ENCODE results near the gene CSNK2A2. TPM values are rescaled to one million over a fixed set of nuclear protein-coding genes. Genes with fewer than 3 reads are reported as not detected.

The CSNK2A2 gene
- total and polyA plus RNA-seq, 9 of the 15 experiments (the other 6 are each of a cell fraction or from before 2014, with no cell fraction given) = 20.8 to 109 (median 44.7) TPM

- TF ChIP-seq ZNF280B (CRISPR knock-in tag; IDR thresholded peaks at IDR 0.05) (no peak), ADNP (tag; IDR thresholded peaks at IDR 0.05) (peak; percentile 75; the same call in 1 of the 2 replicates), CBX1 (IDR thresholded peaks at IDR 0.05; ENCODE audit: low read depth) (0 out of 2 replicates have a peak, but pooled peaks have one; percentile 45), ZNF263 (CRISPR knock-in tag; IDR thresholded peaks at IDR 0.05; ENCODE audit: borderline replicate concordance) (peak; percentile 91), TFAM (CRISPR knock-in tag; conservative IDR thresholded peaks at IDR 0.05) (no peak), KLF1 (tag; IDR thresholded peaks at IDR 0.05) (no peak), LEF1 (IDR thresholded peaks at IDR 0.05) (peak; percentile 52), ARHGAP35 (IDR thresholded peaks at IDR 0.05; ENCODE audit: partially characterized antibody) (no peak), E2F8 (IDR thresholded peaks at IDR 0.05; ENCODE audit: low read depth, partially characterized antibody) (no peak), MYBL2 (IDR thresholded peaks at IDR 0.05; ENCODE audit: low read depth) (no peak), MYBL2 (CRISPR knock-in tag; IDR thresholded peaks at IDR 0.05; ENCODE audit: borderline replicate concordance) (no peak), ELK3 (CRISPR knock-in tag; IDR thresholded peaks at IDR 0.05) (no peak), HOXB6 (CRISPR knock-in tag; IDR thresholded peaks at IDR 0.05; ENCODE audit: borderline replicate concordance) (no peak), RCOR1 (IDR thresholded peaks at IDR 0.05; ENCODE audit: borderline replicate concordance in 1 of 2, low read depth in 2 of 2, low read length in 2 of 2) (peak in 1 of 2 experiments; percentile 40; a peak in 2 of 4 replicates), BRD9 (IDR thresholded peaks at IDR 0.05; ENCODE audit: low read depth, partially characterized antibody) (peak; percentile 42), TFAP4 (CRISPR knock-in tag; IDR thresholded peaks at IDR 0.05; ENCODE audit: borderline replicate concordance) (no peak), ZNF551 (CRISPR knock-in tag; IDR thresholded peaks at IDR 0.05) (no peak), ZC3H4 (CRISPR knock-in tag; IDR thresholded peaks at IDR 0.05; ENCODE audit: borderline replicate concordance) (no peak), ZNF347 (CRISPR knock-in tag; IDR thresholded peaks at IDR 0.05; ENCODE audit: low read depth) (no peak), ZNF717 (CRISPR knock-in tag; IDR thresholded peaks at IDR 0.05) (no peak), GATAD2B (IDR thresholded peaks at IDR 0.05; ENCODE audit: borderline replicate concordance) (no peak), SLC30A9 (CRISPR knock-in tag; IDR thresholded peaks at IDR 0.05) (no peak), SUPT5H (IDR thresholded peaks at IDR 0.05) (no peak), RBM25 (IDR thresholded peaks at IDR 0.05; ENCODE audit: low read depth, low read length, severe bottlenecking) (peak; percentile 91), IFI16 (CRISPR knock-in tag; IDR thresholded peaks at IDR 0.05) (no peak)
Observed at GRCh38 chr16:58198803-58199411, 1.0 kb upstream of the CSNK2A2 start (continued).

Data from K562 (cell line).